ENCODE measurements around the gene ATP6V0A1. TPM values are rescaled to one million over a fixed set of nuclear protein-coding genes. Genes with fewer than 3 reads are reported as not detected.

Gene ATP6V0A1
- total RNA-seq, 1 donor from 2014 or later, result 33.2 TPM

DNA sequence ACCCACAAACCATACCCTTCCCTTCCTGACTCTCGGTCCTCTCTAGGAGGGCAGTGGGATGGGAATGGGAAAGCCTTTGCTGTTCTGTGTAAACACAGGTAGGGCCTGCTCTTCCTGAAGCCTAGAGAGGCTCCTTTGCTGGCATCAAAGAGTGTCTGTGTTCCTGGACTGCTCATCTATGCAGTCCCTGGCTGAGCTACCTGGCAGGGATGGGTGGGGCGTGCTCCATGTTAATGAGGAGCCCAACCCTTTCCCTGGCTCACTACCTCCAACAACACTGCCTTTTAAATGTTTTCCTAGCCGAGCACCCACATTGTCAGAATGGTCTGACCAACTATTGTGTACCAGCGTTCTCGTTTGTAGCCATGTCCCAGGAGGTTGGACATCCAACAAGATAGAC, 50.7 kb downstream of the ATP6V0A1 start:
- DNase-seq, result no peak
- intact Hi-C loops (cut with micrococcal nuclease), result no loop called here
- ATAC-seq, result no peak

DNA sequence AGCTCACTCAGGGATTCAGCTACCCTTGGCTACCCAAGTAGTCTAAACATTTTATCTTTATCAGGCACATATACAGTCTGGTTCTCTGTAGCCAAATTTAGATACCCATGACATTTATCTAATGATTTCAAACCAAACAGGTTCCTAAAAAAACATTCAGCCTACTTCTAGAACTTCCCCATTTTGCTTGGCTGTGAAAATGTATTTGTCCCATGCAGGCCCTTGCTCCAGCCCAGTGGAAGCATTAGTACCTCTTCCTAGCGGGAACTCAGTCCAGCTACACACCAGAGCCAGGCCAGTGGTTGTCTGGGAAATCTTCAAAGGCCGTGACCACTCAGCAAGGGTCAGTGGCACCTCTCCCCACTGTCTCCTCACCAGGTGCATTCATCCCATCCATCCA, 51.2 kb downstream of the ATP6V0A1 start:
- intact Hi-C loops (cut with micrococcal nuclease), result loop anchor here (10.0 kb wide), 2 partner anchors 85 to 185 kb away; partner anchors contain the start of gene CAVIN1
- DNase-seq (no peak), ATAC-seq (no peak)

DNA sequence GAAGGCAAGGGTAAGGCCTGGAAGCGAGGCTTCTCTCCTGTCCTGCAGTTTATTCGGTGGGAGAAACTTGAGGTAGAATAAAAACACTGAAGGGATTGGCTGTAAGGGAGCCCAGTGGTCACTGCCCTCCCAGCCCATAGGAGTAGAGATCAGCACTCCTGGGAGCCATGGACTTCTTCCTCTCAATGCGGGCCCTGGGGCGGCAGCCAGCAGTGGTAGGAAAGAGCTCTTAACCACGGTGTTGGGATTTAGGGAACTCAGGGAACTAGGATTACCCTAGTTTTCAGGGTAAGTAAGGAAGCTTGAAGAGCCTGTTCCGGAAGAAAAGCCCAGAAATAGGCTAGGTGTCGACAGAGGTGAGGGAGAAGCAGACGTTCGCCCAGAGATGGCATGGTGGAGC, 53.6 kb downstream of the ATP6V0A1 start:
- intact Hi-C loops (cut with micrococcal nuclease), result loop anchor here (10.0 kb wide), 2 partner anchors 87 to 187 kb away; partner anchors contain the start of gene CAVIN1
- ATAC-seq, result peak; percentile 14
- DNase-seq, result no peak

DNA sequence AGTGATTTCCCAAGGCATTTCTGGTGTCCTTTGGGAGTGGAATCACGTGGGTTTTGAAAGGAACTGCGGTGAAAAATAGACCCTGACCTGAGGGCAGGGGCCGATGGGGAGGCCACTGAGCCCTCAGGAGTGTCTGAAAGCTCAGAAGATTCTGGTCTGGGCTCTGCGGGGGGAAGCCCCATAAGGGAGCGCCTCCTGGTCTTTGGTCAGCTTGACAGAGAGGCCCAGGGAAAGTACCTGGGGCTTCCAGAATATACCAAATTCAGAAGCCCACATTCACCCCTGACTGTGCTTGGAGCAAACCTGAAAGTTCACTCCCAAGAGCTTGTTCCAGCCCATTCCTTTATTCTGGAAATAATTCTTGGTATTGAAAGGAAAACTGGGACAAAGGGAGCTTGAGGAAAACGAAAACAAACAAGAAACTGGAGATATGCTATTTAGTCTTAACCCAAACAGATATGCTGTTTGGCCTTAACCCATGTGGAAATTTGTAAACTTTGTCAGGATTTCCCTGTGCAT, 54.1 kb downstream of the ATP6V0A1 start:
- intact Hi-C loops (cut with micrococcal nuclease), result loop anchor here (10.0 kb wide), 2 partner anchors 88 to 188 kb away; partner anchors contain the start of gene CAVIN1
- no peak for DNase-seq
- ATAC-seq, result peak; percentile 5

DNA sequence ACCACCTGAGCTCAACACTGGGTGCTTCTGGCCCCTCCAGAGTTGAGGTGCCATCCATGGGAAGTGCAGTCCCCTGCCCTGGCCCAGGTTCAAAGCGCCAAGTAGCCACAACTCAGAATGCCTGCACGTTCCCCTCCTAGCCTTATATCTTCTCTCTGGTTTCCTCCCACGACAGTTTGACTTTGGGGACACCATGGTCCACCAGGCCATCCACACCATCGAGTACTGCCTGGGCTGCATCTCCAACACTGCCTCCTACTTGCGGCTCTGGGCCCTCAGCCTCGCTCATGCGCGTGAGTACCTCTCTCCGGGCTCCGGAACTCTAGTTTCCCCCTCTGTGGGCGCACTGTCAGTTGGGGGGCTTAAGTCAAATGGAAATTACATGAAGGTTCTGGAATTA, 55.0 kb downstream of the ATP6V0A1 start:
- ATAC-seq, result no peak
- intact Hi-C loops (cut with micrococcal nuclease), result loop anchor here (10.0 kb wide), 2 partner anchors 89 to 189 kb away; partner anchors contain the start of gene CAVIN1
- DNase-seq, result no peak

DNA sequence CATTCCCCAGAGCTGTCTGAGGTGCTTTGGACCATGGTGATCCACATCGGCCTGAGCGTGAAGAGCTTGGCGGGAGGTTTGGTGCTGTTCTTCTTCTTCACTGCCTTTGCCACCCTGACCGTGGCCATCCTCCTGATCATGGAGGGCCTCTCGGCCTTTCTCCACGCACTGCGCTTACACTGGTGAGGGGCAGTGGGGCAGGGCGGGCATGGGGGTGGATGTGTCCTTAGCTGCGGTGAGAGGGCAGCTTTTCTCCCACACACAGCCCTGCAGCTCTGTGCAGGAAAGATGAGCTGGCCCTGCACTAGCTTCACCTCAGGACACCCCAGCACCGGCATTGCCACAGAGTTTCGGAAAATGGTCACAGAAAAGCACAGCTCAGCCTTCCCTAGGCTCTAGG, 55.6 kb downstream of the ATP6V0A1 start:
- DNase-seq (no peak), ATAC-seq (no peak)
- intact Hi-C loops (cut with micrococcal nuclease), result loop anchor here (10.0 kb wide), 2 partner anchors 89 to 189 kb away; partner anchors contain the start of gene CAVIN1

DNA sequence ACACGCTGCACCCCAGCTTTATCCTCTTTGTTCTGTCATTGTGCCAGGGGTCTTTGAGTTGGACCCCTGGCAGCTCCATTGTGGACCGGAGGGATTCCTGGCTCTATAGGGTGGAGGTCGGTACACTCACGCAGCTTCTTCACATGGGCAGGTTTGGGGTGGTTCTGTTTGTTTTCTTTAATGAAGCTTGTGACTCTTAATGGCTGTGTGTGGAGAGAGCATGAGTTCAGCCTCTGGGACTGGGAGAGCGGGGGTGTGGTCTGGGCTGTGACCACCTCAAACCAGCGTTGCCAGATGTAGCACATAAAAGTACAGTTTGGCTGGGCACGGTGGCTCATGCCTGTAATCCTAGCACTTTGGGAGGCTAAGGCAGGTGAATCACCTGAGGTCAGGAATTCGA, 56.2 kb downstream of the ATP6V0A1 start:
- DNase-seq (no peak), ATAC-seq (no peak)
- intact Hi-C loops (cut with micrococcal nuclease), result loop anchor here (10.0 kb wide), 2 partner anchors 90 to 190 kb away; partner anchors contain the start of gene CAVIN1

DNA sequence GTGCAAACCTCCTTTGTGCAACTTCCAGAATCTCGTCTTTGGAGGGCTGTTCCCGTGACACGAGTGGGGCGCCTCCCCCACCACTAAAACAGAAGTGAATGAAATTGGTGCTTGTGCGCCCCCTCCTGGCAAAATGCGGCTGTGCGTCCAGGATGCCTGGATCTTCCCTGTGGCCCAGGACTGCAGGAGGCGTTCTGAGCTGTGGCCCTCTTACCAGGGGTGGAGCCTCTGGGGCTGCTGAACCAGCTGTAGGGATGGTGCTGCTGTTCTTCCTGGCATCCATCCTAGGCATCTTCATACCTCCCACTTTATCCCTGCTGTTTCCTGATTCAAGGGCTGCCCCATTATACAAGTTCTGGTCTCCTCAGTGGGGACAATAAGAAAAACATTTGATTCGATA, 58.8 kb downstream of the ATP6V0A1 start:
- peak; percentile 93 for DNase-seq
- ATAC-seq, result peak; percentile 62
- intact Hi-C loops (cut with micrococcal nuclease), result loop anchor here (10.0 kb wide), 2 partner anchors 93 to 193 kb away; partner anchors contain the start of gene CAVIN1

DNA sequence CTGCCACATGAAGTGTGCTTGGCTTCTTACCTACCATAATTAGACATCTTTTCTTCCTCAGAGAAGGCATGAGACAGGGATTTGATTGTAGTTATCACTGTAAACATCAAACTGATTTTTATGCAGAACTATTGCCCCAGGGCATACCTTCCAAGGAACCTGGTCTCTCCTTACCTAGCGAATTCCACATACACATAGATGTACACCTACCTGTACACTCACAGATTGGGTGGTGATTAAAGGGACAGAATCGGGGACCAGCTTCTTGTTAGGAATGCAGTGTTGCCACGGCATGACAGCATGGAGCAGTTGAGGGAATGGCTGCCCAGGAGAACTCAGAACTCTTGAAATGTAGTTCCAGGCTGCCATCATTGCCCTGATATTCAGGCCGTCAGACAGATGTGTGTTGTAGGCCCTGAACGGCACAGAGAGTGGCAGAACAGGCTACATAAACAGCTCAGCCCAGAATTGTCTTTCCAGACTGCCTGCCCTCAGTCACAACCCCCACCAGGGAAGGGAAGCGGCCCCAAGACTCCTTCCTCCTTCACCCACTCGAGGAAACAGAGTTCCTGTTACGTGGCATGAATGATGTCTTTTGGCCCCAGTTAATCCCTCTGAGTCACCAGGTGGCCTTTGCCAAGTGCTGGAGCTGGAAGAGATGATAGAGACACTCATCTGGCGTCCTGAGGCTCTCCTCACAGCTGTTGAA, 59.5 kb downstream of the ATP6V0A1 start:
- intact Hi-C loops (cut with micrococcal nuclease), result loop anchor here (10.0 kb wide), 2 partner anchors 93 to 193 kb away; partner anchors contain the start of gene CAVIN1
- DNase-seq, result peak; percentile 78
- ATAC-seq, result peak; percentile 54

DNA sequence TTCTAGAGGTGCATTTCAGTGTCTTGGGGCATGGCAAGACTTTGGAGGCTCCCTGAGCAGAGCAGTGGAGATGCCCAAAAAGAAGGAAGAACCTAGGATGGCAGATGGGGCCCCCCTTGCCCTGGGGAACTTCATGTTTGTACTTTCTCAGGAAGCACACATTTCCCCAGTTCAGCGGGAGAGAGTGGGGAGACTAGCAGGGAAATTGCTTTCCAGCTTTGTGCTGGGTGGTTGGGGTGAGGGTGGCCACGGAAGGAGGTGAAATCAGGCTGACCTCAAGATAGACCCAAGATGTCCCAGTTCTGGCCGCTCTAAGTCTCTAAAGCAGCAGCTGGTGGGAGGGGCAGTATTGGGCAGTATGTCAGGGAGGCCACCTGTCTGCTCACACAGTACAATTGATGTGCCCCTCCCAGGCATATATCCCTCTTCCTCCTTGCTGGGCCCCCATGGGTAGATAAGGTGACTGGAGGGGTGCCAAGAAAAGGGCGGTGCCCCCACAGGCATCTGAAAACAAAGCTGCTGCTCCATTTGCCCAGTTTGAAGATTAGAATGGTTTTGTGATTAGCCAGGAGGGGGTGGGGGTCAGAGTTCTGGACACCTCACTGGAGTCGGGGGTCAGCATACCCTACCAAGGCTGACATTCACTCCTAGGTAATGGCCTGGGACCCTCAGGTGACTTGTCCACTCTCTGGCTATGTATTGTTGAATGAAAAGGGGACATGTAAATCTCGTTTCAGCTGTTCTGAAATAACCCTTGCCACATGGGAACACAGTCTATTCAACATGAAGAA, 60.3 kb downstream of the ATP6V0A1 start:
- DNase-seq (peak; percentile 64), ATAC-seq (peak; percentile 45)
- intact Hi-C loops (cut with micrococcal nuclease), result loop anchor here (10.0 kb wide), 2 partner anchors 94 to 194 kb away; partner anchors contain the start of gene CAVIN1

DNA sequence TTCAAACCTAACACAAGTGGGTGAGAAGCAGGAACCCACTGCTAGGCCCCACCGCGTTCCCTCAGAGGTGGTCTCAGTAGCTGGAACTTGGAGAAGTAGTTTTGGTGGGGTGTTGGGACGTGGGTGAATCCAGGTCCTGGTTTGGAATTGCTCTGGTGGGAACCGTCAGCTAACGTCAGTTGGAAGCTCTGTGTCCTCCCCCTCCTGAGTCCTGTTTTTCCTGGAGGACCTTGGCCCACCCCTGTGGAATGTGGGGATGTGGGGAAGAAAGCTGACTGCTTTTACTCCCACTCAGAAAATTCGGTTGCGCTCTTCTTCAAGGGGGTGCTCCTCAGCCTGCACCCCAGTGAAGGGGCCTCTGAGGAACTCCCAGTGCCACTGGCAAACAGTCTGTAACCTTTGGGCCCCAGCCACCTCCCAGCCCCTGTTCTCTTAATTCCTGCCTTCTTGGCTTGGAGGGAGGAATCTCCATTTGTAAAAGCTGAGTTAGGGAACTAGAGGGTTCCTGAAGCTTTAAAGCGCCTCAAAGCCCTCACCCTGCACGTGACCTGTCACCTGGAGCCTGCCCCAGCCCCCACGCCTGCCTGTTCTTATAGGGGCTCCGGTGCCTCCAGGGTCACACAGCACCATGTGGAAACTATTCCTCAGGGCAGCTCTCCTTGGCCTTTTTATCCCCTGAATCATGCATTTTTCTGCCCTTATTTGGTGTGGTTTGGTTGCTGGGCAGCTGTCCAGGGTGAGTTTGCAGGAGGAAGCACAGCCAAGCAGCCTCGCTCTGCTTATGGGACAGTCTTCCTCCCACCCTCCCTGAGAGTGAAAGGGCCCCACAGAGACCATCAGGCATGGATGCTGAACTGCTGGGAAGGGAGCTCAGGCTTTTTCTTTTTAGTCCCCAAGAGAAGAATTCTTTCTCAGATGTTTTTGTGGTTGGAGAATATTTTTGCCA, 61.1 kb downstream of the ATP6V0A1 start:
- peak; percentile 90 for DNase-seq
- peak; percentile 76 for ATAC-seq
- intact Hi-C loops (cut with micrococcal nuclease), result loop anchor here (10.0 kb wide), 2 partner anchors 95 to 195 kb away; partner anchors contain the start of gene CAVIN1

DNA sequence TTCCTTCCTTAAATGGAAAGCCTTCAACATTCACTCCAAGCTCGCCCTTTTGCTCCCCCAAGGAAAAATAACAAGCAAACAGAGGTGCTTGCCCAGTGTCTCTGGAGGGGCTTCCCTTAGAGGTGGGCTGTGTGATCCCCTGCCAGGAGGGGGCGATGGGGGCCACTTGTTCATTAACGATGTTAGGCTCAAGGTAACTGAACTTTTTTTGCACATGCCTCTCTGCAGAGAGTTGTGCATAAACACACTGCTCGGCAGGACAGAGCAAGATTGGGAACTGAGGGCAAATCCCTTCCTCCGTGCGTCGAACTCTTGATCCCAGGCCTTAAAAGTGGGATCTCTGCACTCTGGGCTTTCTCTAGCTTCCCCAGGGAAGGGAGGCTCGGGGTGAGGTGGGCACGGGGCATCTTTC, 61.9 kb downstream of the ATP6V0A1 start:
- intact Hi-C loops (cut with micrococcal nuclease), result no loop called here
- ATAC-seq (no peak), DNase-seq (no peak)

DNA sequence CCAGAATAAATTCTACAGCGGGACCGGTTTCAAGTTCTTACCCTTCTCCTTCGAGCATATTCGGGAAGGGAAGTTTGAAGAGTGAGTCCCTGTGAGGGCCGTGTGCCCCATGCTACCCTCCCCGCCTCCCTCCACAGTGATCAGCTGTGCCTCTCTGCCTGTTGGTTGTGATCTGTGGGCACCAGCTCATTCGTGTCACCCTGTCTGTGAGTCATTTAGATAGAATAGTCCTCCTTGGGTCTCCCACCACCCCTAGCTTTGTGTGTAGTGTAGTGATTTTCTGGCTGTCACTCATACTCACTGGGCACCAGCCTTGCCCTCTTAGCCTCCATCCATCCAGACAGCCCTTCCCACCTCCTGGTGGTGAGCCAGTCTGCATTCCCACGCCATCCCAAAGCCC, 62.4 kb downstream of the ATP6V0A1 start:
- DNase-seq (no peak), ATAC-seq (no peak)
- intact Hi-C loops (cut with micrococcal nuclease), result no loop called here

DNA sequence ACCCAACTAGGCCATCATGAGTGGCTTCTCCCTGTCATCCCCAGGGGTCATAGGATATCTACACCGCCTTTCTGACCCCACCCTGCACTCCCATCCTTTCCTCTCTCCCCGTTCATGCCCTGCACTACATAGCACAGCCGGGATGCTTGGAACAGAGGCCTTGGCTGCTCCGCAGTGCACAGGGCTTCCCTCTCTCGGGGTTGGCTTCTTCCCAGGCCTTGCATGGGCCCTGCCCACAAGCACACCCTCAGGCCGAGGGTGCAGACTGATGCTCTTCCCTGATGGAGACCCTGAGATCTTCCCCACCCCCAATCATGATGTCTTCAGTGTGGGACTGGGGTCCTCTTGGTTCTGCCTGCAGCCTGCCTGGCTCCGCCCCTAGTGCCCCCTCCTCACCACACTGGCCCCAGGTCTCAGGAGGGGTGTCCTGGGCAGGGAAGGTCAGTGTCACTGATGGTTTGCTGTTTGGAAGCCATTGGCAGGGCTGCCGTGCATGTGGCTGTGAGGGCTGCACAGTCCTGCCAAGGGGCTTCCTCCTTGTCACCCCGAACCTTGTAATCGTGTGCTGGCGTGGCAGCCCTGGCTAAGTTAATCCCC, 63.1 kb downstream of the ATP6V0A1 start:
- intact Hi-C loops (cut with micrococcal nuclease), result no loop called here
- DNase-seq (peak; percentile 29), ATAC-seq (no peak)

DNA sequence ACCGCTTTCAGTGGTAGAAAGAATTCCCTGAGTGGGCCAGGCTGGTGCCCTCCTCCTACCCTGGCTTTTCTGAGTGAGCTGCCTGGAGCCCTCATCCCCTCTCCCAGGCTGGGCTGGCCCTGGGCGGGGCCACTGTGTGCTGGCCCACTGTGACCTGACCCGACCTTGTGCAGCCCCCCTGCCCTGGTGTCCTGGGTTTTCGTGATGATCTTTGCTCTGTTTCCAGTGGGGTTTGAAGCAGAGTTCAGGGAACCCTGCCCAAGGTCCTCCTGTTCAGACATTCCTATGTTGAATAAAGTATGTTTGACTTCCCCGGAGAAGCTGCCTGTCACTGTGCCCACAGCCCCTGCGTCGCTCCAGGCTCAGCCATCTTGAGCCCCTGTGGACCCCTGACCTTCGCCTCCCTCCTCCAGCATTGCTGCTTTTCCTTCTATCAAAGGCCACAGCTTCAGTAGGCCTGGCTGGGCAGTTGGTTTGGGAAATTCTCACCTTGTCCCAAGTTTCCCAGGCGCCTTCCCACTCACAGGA, 63.6 kb downstream of the ATP6V0A1 start:
- intact Hi-C loops (cut with micrococcal nuclease), result no loop called here
- no peak for ATAC-seq
- no peak for DNase-seq

DNA sequence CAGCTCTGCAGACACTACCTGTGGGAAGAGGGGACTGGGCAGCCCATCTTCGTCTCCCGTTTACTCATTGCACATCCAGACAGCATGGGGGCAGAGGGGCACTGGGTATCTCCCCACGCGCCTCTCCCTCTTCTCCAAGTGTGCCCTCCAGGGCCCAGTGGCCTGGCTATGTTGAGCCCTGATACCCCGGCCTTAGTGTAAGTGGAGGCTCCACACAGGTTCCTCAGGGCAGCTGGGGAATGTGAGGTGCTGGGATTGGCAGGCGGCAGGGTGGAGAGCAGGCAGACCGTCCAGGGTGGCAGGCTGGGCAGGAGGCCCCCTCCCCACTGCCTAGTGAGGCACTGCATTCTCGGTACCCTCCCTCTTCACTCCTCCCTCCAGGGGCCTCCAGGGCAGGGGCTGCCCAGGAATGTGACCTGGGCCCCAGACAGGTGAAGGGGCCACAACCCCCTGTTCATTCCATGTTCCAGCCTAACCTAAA, 64.2 kb downstream of the ATP6V0A1 start:
- intact Hi-C loops (cut with micrococcal nuclease), result no loop called here
- no peak for DNase-seq
- no peak for ATAC-seq

DNA sequence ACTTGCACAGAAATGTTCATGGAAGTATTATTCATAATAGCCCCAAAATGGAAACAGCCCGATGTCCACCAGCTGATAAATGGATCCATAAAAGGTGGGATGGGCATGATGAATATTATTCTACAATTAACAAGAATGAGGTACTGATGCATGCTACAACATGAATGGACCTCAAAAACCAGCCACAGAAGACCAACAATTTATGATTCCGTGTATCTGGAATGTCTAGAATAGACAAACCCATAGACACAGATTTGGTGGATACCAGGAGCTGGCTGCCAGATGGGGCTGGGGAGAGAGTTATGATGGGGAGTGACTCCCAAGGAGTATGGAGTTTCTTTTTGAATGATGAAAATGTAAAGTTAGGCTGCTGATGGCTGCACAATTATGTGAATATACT, 66.5 kb downstream of the ATP6V0A1 start:
- intact Hi-C loops (cut with micrococcal nuclease), result no loop called here
- DNase-seq (peak; percentile 16), ATAC-seq (no peak)

DNA sequence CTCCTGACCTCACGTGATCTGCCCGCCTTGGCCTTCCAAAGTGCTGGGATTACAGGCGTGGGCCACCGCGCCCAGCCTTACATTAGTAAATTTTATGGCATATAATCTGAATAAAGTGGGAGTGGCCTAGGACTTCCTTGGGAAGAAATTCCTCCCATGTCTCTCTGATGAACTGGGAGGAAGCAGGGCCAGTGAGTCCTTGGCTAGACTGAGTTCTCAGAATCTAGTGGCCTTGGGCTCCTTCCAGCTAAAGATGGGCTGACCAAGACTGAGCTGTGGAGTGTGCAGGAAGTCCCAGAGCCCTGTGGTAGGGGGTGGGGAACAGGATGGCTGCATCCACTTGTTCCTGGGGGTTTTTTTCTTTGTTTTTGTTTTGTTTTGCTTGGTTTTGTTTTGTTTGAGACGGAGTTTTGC, 67.4 kb downstream of the ATP6V0A1 start:
- DNase-seq (peak; percentile 37), ATAC-seq (peak; percentile 72)
- intact Hi-C loops (cut with micrococcal nuclease), result no loop called here
